Hair follicular keratinocyte (primary cell): Measurements from ENCODE around the gene NKX1-1. TPM values are rescaled to one million over a fixed set of nuclear protein-coding genes. Genes with fewer than 3 reads are reported as not detected.

Experiments used
- total RNA-seq: library from RNA; depleted of rRNA; stranded (reverse); fragments of >200 nt; gene quantifications from 2 replicates; pipeline ENCODE4 v1.2.3, GENCODE V29; 2015

The NKX1-1 gene
- total RNA-seq: not detected in 2 replicates

DNA sequence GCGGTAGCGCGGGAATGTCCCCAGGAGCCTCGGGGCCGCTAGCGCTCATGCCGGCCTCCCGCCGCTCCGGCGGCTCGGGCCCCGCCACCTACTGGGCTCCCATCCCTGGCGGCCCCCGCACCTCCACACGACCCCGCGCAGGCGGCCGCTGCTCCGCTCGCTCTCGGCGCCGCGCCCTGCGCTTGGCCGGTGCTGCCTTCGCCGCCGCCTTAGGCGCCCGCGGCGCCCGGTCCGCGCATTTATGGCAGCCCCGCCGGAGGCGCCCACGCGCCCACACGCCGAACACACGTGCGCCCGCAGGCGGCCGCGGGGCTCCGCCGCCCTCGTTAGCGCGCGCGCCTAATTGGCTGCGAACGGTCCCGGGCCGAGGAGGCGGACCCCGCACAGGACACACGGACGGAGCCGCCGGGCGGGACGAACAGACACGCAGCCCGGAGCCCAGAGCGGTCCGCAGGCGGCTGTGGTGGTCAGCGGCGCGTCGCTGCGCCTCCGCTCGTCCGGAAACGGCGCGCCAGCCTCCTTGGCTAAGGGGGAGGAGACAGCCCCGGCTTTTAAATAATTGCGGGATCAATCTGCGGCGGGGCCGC lies at the start of gene NKX1-1:
TSS of gene NKX1-1 (minus strand) at position 49 of the 587 bp plus-strand sequence. CDS start at position 49, 0 bp downstream.

Other genes with a start within 250 kb of the NKX1-1 start
- 0.08 and 4.7 TPM in 2 replicates for gene SPON2, start 233.9 kb downstream of the NKX1-1 start, total RNA-seq
- gene CTBP1, start 157.3 kb downstream of the NKX1-1 start, total RNA-seq: 129 and 163 TPM in 2 replicates
- gene MAEA, start 116.6 kb downstream of the NKX1-1 start, total RNA-seq: 59.7 and 84.2 TPM in 2 replicates
- 3.5 and 7.0 TPM in 2 replicates for gene UVSSA, start 59.2 kb downstream of the NKX1-1 start, total RNA-seq